CD4-positive, alpha-beta T cell treated with Interleukin-15 for 4 hours (primary cell): ENCODE measurements around the gene MAN2C1.
"Not testable (repeated sequence)": the region's sequence is repeated elsewhere in the genome, so short reads cannot be mapped to it uniquely, and the experiment has no call there.

ENCODE experiments used
- DNase-seq: peaks from one replicate; pipeline ENCODE4 v3.0.0-alpha.2; 2020; ENCODE audit warnings: low spot score

MAN2C1 gene

GRCh38 chr15:75367913-75368688 is at the start of gene MAN2C1:
MAN2C1 (minus strand) TSS chr15:75368607; CDS start chr15:75368583, 24 bp downstream.
- DNase-seq, result peak; percentile 92

- no peak for DNase-seq
Measured at GRCh38 chr15:75416584-75416983, 48.2 kb upstream of the MAN2C1 start.

- no peak for DNase-seq
Measured at GRCh38 chr15:75410196-75410595, 41.8 kb upstream of the MAN2C1 start.

GRCh38 chr15:75407083-75407482 is 38.7 kb upstream of the MAN2C1 start:
- no peak for DNase-seq

- no peak for DNase-seq
Measured at GRCh38 chr15:75403892-75404291, 35.5 kb upstream of the MAN2C1 start.

GRCh38 chr15:75397494-75397893 is 29.1 kb upstream of the MAN2C1 start:
- DNase-seq, result no peak

- no peak for DNase-seq
Measured at GRCh38 chr15:75389791-75390382, 21.5 kb upstream of the MAN2C1 start.

GRCh38 chr15:75383986-75384385 is 15.6 kb upstream of the MAN2C1 start:
- DNase-seq, result not testable (repeated sequence)

- DNase-seq, result no peak
Measured at GRCh38 chr15:75380773-75381172, 12.4 kb upstream of the MAN2C1 start.

GRCh38 chr15:75371901-75372688 is 3.7 kb upstream of the MAN2C1 start:
- no peak for DNase-seq

- no peak for DNase-seq
Measured at GRCh38 chr15:75371486-75371885, 3.1 kb upstream of the MAN2C1 start.

GRCh38 chr15:75369897-75370581 is 1.6 kb upstream of the MAN2C1 start:
- no peak for DNase-seq

GRCh38 chr15:75368689-75369239 is 357 bp upstream of the MAN2C1 start:
- peak; percentile 12 for DNase-seq

GRCh38 chr15:75367406-75367912 is 948 bp downstream of the MAN2C1 start:
- DNase-seq, result no peak

- DNase-seq, result no peak
Measured at GRCh38 chr15:75367006-75367405, 1.4 kb downstream of the MAN2C1 start.

- DNase-seq, result no peak
Measured at GRCh38 chr15:75366163-75366562, 2.2 kb downstream of the MAN2C1 start.

- no peak for DNase-seq
Measured at GRCh38 chr15:75364881-75365280, 3.5 kb downstream of the MAN2C1 start.

GRCh38 chr15:75363786-75364185 is 4.6 kb downstream of the MAN2C1 start:
- no peak for DNase-seq

GRCh38 chr15:75362642-75363249 is 5.7 kb downstream of the MAN2C1 start:
- no peak for DNase-seq

GRCh38 chr15:75361989-75362641 is 6.3 kb downstream of the MAN2C1 start:
- DNase-seq, result no peak
